Medulla oblongata (tissue), 1 donor: ENCODE data around the gene HLA-DQA2.
"Not testable (repeated sequence)": the region's sequence is repeated elsewhere in the genome, so short reads cannot be mapped to it uniquely, and the experiment has no call there.

Source experiments
- DNase-seq: peaks from one replicate; pipeline ENCODE4 v3.0.0-alpha.2; 2015; ENCODE audit errors: extremely low spot score

HLA-DQA2 gene

DNA sequence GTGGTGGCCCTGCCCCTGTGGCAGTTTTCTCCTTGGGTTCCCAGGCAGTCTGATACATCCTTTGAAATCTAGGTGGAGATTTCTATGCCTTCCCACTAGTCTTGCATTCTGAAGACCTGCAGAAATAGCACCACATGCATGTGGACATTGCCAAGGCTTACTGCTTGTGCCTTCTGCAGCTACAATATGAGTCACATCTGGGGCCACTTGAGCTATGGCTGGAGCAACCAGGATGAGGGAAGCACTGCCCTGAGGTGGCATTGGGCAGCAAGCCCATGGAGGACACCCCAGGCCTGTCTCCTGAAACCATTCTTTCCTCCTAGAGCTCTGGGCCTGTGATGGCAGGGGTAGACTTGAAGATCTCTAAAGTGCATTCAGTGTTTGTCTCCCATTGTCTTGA lies 37.8 kb downstream of the HLA-DQA2 start:
- DNase-seq, result no peak

DNA sequence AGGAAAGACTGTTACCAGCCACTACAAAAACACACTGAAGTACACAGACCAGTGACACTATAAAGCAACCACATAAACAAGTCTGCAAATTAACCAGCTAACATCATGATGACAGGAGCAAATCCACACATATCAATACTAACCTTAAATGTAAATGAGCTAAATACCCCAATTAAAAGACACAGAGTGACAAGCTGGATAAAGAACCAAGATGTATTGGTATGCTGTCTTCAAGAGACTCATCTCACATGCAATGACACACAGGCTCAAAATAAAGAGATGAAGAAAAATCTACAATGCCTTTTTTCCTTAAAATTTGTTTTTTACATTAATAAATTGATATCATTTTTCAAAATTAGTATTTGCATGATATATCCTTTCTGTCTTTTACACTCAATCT lies 41.7 kb downstream of the HLA-DQA2 start:
- not testable (repeated sequence) for DNase-seq

GRCh38 chr6:32785781-32786533 lies 44.8 kb downstream of the HLA-DQA2 start:
- DNase-seq, result peak; percentile 90

- DNase-seq, result no peak
Measured at GRCh38 chr6:32790306-32790705, 49.1 kb downstream of the HLA-DQA2 start.

DNA sequence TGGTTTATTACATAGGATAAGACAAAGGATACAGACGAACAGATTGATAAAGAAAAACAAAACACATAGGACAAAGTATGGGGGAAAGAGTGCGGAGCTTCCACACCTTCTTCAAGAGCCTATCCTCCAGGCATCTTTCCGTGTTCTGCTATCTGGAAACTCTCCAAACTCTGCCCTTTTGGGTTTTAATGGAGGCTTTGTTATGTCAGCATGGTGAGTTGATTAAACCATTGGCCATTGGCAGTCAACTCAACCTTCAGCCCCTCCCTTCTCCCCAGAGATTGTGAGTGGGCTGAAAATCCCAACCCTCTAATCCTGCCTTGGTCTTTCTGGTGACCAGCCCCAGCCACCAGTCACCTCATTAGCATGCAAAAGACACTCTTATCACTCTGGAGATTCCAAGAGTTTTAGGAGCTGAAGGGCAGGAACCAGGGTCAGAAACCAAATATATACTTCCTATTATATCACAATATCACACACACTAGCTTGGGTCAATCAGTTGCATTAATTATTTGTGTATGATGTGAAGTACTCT lies 51.8 kb downstream of the HLA-DQA2 start:
- no peak for DNase-seq

- peak; percentile 60 for DNase-seq
Measured at GRCh38 chr6:32794510-32794909, 53.3 kb downstream of the HLA-DQA2 start.
